T-cell (primary cell): Measurements from ENCODE around the gene MED12. TPM values are rescaled to one million over a fixed set of nuclear protein-coding genes. Genes with fewer than 3 reads are reported as not detected.
A peak's percentile ranks its signal among the peaks of the same experiment; 100 is the strongest.

Experiments
- ATAC-seq, 4 experiments: fragments of 200-7000 bp in 3 of 4; fragments of 150-1000 bp in 1 of 4; cut with Tn5 transposase; replicated peaks in 1 of 4; 1 replicate in 3 of 4; 2 replicates in 1 of 4; pipeline ENCODE4 v1.10.0; 2021; ENCODE audit warnings: moderate library complexity in 3 of 4, mild to moderate bottlenecking in 2 of 4, moderate number of reproducible peaks in 1 of 4
- CTCF ChIA-PET, 2 donors: fragments of 300-600 bp; sonication (Branson Sonifier 250); formaldehyde crosslinking; loops; one replicate each; lab custom pipeline; 2022; ENCODE audit warnings: antibody characterized with exemption in 2 of 2; lab: Charles Lee
- POLR2A ChIA-PET, 2 donors: fragments of 300-600 bp; sonication (Branson Sonifier 250); formaldehyde crosslinking; loops; one replicate each; lab custom pipeline; 2022; ENCODE audit warnings: antibody characterized with exemption in 2 of 2; lab: Charles Lee
- DNase-seq, 35 experiments: peaks; one replicate each; pipeline versions ENCODE4 v3.0.0 to v3.0.0-alpha.2; 2013 to 2023
- H3K27ac ChIP-seq: one replicate; pipeline ENCODE4 v1.5.1; 2013; ENCODE audit warnings: low read length
- H3K27me3 ChIP-seq, 2 experiments: replicated peaks in 1 of 2; 1 replicate in 1 of 2; 2 replicates in 1 of 2; pipeline versions ENCODE4 v1.6.1 to v1.7.0; 2013; ENCODE audit warnings: low read length in 1 of 2, mixed read lengths in 1 of 2; ENCODE audit not compliant: control insufficient read depth in 2 of 2, insufficient read depth in 2 of 2; ENCODE audit errors: extremely low read depth in 1 of 2
- H3K36me3 ChIP-seq, 2 donors: 1 replicate in 1 of 2; 2 replicates in 1 of 2; pipeline versions ENCODE4 v1.6.1 to v1.7.0; 2013; ENCODE audit warnings: low read length in 1 of 2; ENCODE audit not compliant: control insufficient read depth in 2 of 2, insufficient read depth in 1 of 2; ENCODE audit errors: extremely low read depth in 1 of 2
- H3K4me1 ChIP-seq, 2 experiments: 1 replicate in 1 of 2; 2 replicates in 1 of 2; pipeline versions ENCODE4 v1.6.1 to v1.7.0; 2013; ENCODE audit warnings: low read length in 2 of 2, mixed read lengths in 1 of 2; ENCODE audit not compliant: insufficient read depth in 2 of 2, control insufficient read depth in 1 of 2; ENCODE audit errors: extremely low read depth in 1 of 2
- H3K4me3 ChIP-seq, 2 donors: 1 replicate in 1 of 2; 2 replicates in 1 of 2; pipeline versions ENCODE4 v1.5.1 to v1.7.0; 2013; ENCODE audit warnings: mild to moderate bottlenecking in 2 of 2, low read length in 1 of 2, moderate library complexity in 1 of 2; ENCODE audit not compliant: control insufficient read depth in 1 of 2; ENCODE audit errors: extremely low read depth in 1 of 2
- H3K9me3 ChIP-seq: 2 replicates; pipeline ENCODE4 v1.7.0; 2013
- H3K27ac Mint-ChIP-seq, 2 donors: one replicate each; pipeline ENCODE4 v1.8.0; 2020 to 2021; ENCODE audit warnings: mild to moderate bottlenecking in 2 of 2, mixed read lengths in 2 of 2
- H3K27me3 Mint-ChIP-seq, 2 donors: one replicate each; pipeline ENCODE4 v1.8.0; 2021 to 2022; ENCODE audit warnings: mixed read lengths in 2 of 2
- H3K36me3 Mint-ChIP-seq: one replicate; pipeline ENCODE4 v1.8.0; 2021; ENCODE audit warnings: mixed read lengths
- H3K4me1 Mint-ChIP-seq, 3 donors: one replicate each; pipeline ENCODE4 v1.8.0; 2020 to 2022; ENCODE audit warnings: mixed read lengths in 3 of 3, mild to moderate bottlenecking in 1 of 3
- H3K4me3 Mint-ChIP-seq, 3 donors: one replicate each; pipeline ENCODE4 v1.8.0; 2020 to 2022; ENCODE audit warnings: mild to moderate bottlenecking in 3 of 3, mixed read lengths in 3 of 3, moderate library complexity in 3 of 3
- H3K9me3 Mint-ChIP-seq, 3 donors: one replicate each; pipeline ENCODE4 v1.8.0; 2020 to 2022; ENCODE audit warnings: mixed read lengths in 3 of 3
- WGBS: methylation state at CpG from one replicate; pipeline ENCODE4 v1.1.5; 2013; ENCODE audit warnings: missing lambda C conversion rate; ENCODE audit not compliant: insufficient coverage; 5-methylcytosine and 5-hydroxymethylcytosine counted together
- total RNA-seq, 35 experiments: library from RNA in 6 of 35; stranded (reverse) in 6 of 35; fragments of 120-200 nt in 1 of 35; gene quantifications; one replicate each; pipeline versions ENCODE4 v1.2.1 to v1.2.4 and lab custom pipeline; 2013 to 2026

MED12 gene
- total RNA-seq, 5 donors from 2014 or later (not counting 1 experiment from before 2014, with no cell fraction given), result 63.8 to 78.3 (median 72.0) TPM

DNA sequence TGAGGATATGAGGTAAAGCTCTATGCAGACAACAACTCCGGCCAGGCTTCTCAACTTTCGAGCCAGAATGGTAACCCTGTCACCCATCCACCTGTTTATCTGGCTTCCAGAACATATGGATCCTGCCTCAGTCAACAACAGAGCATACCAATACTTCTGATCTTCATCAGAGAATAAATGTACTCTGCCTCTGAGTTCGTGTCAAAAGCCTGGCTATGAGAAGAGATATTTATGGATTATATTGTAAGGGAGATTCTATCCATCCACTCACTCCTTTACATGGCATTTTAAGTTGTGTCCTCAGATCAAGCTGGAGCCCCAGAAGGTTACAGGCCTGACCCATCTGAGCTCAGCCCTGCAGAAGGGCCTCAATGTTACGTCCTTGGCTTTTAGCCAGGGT is 32.5 kb upstream of the MED12 start:
- no peak for ATAC-seq
- H3K4me3 ChIP-seq, result no peak overlapping the region
- H3K27me3 Mint-ChIP-seq, result no peaks in the 10 kb centered on the region
- H3K27me3 ChIP-seq, result no peaks in the 10 kb centered on the region
- no peaks in the 10 kb centered on the region for H3K9me3 ChIP-seq
- H3K36me3 Mint-ChIP-seq, result no peaks in the 10 kb centered on the region
- H3K4me3 Mint-ChIP-seq, result no peak overlapping the region
- H3K9me3 Mint-ChIP-seq, result no peaks in the 10 kb centered on the region
- no CpG with 5 or more reads among the region's 4 CpGs for WGBS
- H3K27ac ChIP-seq, result no peak overlapping the region
- ChIA-PET CTCF (no interaction called here), POLR2A (interaction anchor here in 1 of 2 donors (0.6 kb wide), 1 partner anchor 219 kb away, joined by 3 read pairs; no protein-coding TSS in a partner anchor)
- no peak for DNase-seq
- H3K36me3 ChIP-seq, result no peaks in the 10 kb centered on the region
- peaks cover 0 to 5% of the 10 kb centered on the region in 2 experiments for H3K4me1 ChIP-seq
- H3K4me1 Mint-ChIP-seq, result peaks cover 0 to 8% (median 6%) of the 10 kb centered on the region in 3 donors
- H3K27ac Mint-ChIP-seq, result no peak overlapping the region

GRCh38 chrX:71091263-71091662 is 27.1 kb upstream of the MED12 start:
- H3K9me3 ChIP-seq, result no peaks in the 10 kb centered on the region
- WGBS, result no CpG with 5 or more reads among the region's 5 CpGs
- Mint-ChIP-seq H3K4me1 (peaks cover 8 to 15% (median 10%) of the 10 kb centered on the region in 3 donors), H3K27me3 (peaks cover 0 to 4% of the 10 kb centered on the region in 2 donors), H3K36me3 (no peaks in the 10 kb centered on the region), H3K9me3 (no peaks in the 10 kb centered on the region), H3K27ac (no peak overlapping the region), H3K4me3 (no peak overlapping the region)
- CTCF ChIA-PET, result no interaction called here
- DNase-seq (no peak), ATAC-seq (no peak)
- no peaks in the 10 kb centered on the region for H3K36me3 ChIP-seq
- H3K27ac ChIP-seq, result no peak overlapping the region
- POLR2A ChIA-PET, result no interaction called here
- no peaks in the 10 kb centered on the region for H3K27me3 ChIP-seq
- H3K4me1 ChIP-seq, result peaks cover 0 to 5% of the 10 kb centered on the region in 2 experiments
- H3K4me3 ChIP-seq, result no peak overlapping the region

GRCh38 chrX:71095033-71095432 is 23.4 kb upstream of the MED12 start:
- 80% methylated on average over 1 of the region's 6 CpGs for WGBS
- Mint-ChIP-seq H3K4me1 (peaks cover 33 to 40% (median 37%) of the 10 kb centered on the region in 3 donors), H3K27me3 (peaks cover 0 to 4% of the 10 kb centered on the region in 2 donors), H3K9me3 (no peaks in the 10 kb centered on the region), H3K27ac (peak overlapping the region; percentile 49 to 95), H3K4me3 (peak overlapping the region; percentile 91 to 94 (median 92)), H3K36me3 (no peaks in the 10 kb centered on the region)
- CTCF ChIA-PET, result no interaction called here
- Histone ChIP-seq H3K4me1 (peaks cover 3 to 37% of the 10 kb centered on the region in 2 experiments), H3K9me3 (no peaks in the 10 kb centered on the region), H3K4me3 (peak overlapping the region; percentile 11 to 78), H3K36me3 (no peaks in the 10 kb centered on the region), H3K27me3 (no peaks in the 10 kb centered on the region), H3K27ac (no peak overlapping the region)
- ATAC-seq (no peak), DNase-seq (no peak)
- POLR2A ChIA-PET, result interaction anchor here in 1 of 2 donors (0.6 kb wide), 1 partner anchor 954 kb away, joined by 14 read pairs; no protein-coding TSS in a partner anchor

GRCh38 chrX:71095555-71095980 is 22.8 kb upstream of the MED12 start, which contains the start of gene FOXO4:
TSS of gene FOXO4 (plus strand) at chrX:71095851. CDS start at chrX:71096529, 678 bp downstream.
- no peaks in the 10 kb centered on the region for H3K9me3 Mint-ChIP-seq
- H3K9me3 ChIP-seq, result no peaks in the 10 kb centered on the region
- H3K27me3 Mint-ChIP-seq, result peaks cover 0 to 4% of the 10 kb centered on the region in 2 donors
- H3K36me3 Mint-ChIP-seq, result no peaks in the 10 kb centered on the region
- peak within 1 kb of the TSS; percentile 89 to 95 for H3K27ac Mint-ChIP-seq
- 0% methylated on average over 5 of the region's 29 CpGs for WGBS
- no peaks in the 10 kb centered on the region for H3K36me3 ChIP-seq
- H3K27ac ChIP-seq, result peak within 1 kb of the TSS; percentile 57
- peaks cover 37 to 43% (median 41%) of the 10 kb centered on the region in 3 donors for H3K4me1 Mint-ChIP-seq
- DNase-seq, result peak; percentile 70 to 93 (median 87)
- H3K4me3 Mint-ChIP-seq, result peak within 1 kb of the TSS; percentile 91 to 94 (median 92)
- H3K4me1 ChIP-seq, result peaks cover 3 to 39% of the 10 kb centered on the region in 2 experiments
- H3K4me3 ChIP-seq, result peak within 1 kb of the TSS; percentile 64 to 78
- peak; percentile 85 to 88 (median 87) for ATAC-seq
- CTCF ChIA-PET, result interaction anchor here (0.9 to 1.3 kb wide), 4 partner anchors 22 to 86 kb away, joined by 3 to 9 read pairs (median 4); partner anchors contain the start of gene MED12 (in 1 of the 2)
- POLR2A ChIA-PET, result interaction anchor here in 1 of 2 donors (1.1 kb wide), 1 partner anchor 16 kb away, joined by 6 read pairs; the partner anchor contains the start of gene IL2RG
- H3K27me3 ChIP-seq, result no peaks in the 10 kb centered on the region

GRCh38 chrX:71095981-71096759 is 22.2 kb upstream of the MED12 start:
- no peaks in the 10 kb centered on the region for H3K36me3 Mint-ChIP-seq
- Histone ChIP-seq H3K27me3 (no peaks in the 10 kb centered on the region), H3K27ac (peak overlapping the region; percentile 57), H3K36me3 (no peaks in the 10 kb centered on the region), H3K4me3 (peak overlapping the region; percentile 64 to 78), H3K4me1 (peaks cover 5 to 46% of the 10 kb centered on the region in 2 experiments), H3K9me3 (no peaks in the 10 kb centered on the region)
- H3K4me1 Mint-ChIP-seq, result peaks cover 43 to 49% (median 47%) of the 10 kb centered on the region in 3 donors
- H3K27me3 Mint-ChIP-seq, result peaks cover 0 to 4% of the 10 kb centered on the region in 2 donors
- ATAC-seq (peak; percentile 62 to 66 (median 63)), DNase-seq (peak in 7 of 35 experiments; percentile 45 to 75 (median 51))
- ChIA-PET POLR2A (interaction anchor here in 1 of 2 donors (1.1 kb wide), 1 partner anchor 16 kb away, joined by 6 read pairs; the partner anchor contains the start of gene IL2RG), CTCF (interaction anchor here (0.9 to 1.3 kb wide), 4 partner anchors 22 to 86 kb away, joined by 3 to 9 read pairs (median 4); partner anchors contain the start of gene MED12 (in 1 of the 2))
- H3K9me3 Mint-ChIP-seq, result no peaks in the 10 kb centered on the region
- WGBS, result 0% methylated on average over 18 of the region's 46 CpGs
- H3K27ac Mint-ChIP-seq, result peak overlapping the region; percentile 89 to 95
- peak overlapping the region; percentile 91 to 94 (median 92) for H3K4me3 Mint-ChIP-seq

DNA sequence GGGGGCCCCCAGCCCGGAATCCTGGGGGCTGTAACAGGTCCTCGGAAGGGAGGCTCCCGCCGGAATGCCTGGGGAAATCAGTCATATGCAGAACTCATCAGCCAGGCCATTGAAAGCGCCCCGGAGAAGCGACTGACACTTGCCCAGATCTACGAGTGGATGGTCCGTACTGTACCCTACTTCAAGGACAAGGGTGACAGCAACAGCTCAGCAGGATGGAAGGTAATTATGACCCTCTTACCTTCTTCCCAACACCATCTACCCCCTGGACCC is 21.7 kb upstream of the MED12 start:
- peak overlapping the region; percentile 79 to 89 for H3K27ac Mint-ChIP-seq
- no peak for DNase-seq
- 0% methylated on average over 2 of the region's 9 CpGs for WGBS
- no peaks in the 10 kb centered on the region for H3K9me3 ChIP-seq
- peaks cover 6 to 51% of the 10 kb centered on the region in 2 experiments for H3K4me1 ChIP-seq
- ChIA-PET CTCF (interaction anchor here (1.3 kb wide), 2 partner anchors 21 to 33 kb away, joined by 5 to 9 read pairs; partner anchors contain the start of gene MED12 (in 1 of the 2)), POLR2A (interaction anchor here in 1 of 2 donors (1.1 kb wide), 1 partner anchor 15 kb away, joined by 6 read pairs; the partner anchor contains the start of gene IL2RG)
- no peaks in the 10 kb centered on the region for H3K27me3 ChIP-seq
- no peaks in the 10 kb centered on the region for H3K36me3 Mint-ChIP-seq
- H3K27me3 Mint-ChIP-seq, result peaks cover 0 to 4% of the 10 kb centered on the region in 2 donors
- peak overlapping the region; percentile 64 to 78 for H3K4me3 ChIP-seq
- H3K4me3 Mint-ChIP-seq, result peak overlapping the region; percentile 91 to 94 (median 92)
- no peaks in the 10 kb centered on the region for H3K36me3 ChIP-seq
- H3K4me1 Mint-ChIP-seq, result peaks cover 48 to 55% (median 52%) of the 10 kb centered on the region in 3 donors
- no peaks in the 10 kb centered on the region for H3K9me3 Mint-ChIP-seq
- H3K27ac ChIP-seq, result peak overlapping the region; percentile 57
- ATAC-seq, result no peak
